ENCODE results near the gene ATP1B3.
A peak's percentile ranks its signal among the peaks of the same experiment; 100 is the strongest.
"Not testable (repeated sequence)": the region's sequence is repeated elsewhere in the genome, so short reads cannot be mapped to it uniquely, and the experiment has no call there.

ATP1B3 gene

DNA sequence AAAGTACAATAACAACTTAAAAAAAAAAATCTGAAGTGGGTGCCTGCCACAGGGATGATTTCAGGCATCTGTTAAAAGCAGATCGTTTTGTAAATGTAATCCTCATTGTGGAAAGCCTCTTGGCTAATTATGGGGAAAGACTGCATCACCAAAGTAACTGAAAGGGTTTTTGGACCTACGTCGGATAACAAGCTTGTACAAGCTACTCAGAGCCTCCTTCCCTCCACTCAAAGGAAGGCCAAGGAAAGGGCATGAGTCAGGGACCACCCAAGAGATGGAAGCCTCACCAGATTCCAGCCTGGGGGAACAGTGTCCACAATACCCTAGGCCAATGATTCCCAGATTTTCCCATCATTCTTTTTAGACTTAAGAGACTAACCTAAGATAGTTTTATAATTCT lies 84.3 kb downstream of the ATP1B3 start:
- TF ChIP-seq, protein P1, sequence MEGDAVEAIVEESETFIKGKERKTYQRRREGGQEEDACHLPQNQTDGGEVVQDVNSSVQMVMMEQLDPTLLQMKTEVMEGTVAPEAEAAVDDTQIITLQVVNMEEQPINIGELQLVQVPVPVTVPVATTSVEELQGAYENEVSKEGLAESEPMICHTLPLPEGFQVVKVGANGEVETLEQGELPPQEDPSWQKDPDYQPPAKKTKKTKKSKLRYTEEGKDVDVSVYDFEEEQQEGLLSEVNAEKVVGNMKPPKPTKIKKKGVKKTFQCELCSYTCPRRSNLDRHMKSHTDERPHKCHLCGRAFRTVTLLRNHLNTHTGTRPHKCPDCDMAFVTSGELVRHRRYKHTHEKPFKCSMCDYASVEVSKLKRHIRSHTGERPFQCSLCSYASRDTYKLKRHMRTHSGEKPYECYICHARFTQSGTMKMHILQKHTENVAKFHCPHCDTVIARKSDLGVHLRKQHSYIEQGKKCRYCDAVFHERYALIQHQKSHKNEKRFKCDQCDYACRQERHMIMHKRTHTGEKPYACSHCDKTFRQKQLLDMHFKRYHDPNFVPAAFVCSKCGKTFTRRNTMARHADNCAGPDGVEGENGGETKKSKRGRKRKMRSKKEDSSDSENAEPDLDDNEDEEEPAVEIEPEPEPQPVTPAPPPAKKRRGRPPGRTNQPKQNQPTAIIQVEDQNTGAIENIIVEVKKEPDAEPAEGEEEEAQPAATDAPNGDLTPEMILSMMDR (IDR thresholded peaks at IDR 0.05) = no peak
- Histone ChIP-seq H3K36me3 (peaks cover 20 to 24% (median 23%) of the 10 kb centered on the region in 3 donors), H3K4me3 (no peak overlapping the region), H3K4me1 (peaks cover 0 to 21% (median 10%) of the 10 kb centered on the region in 4 donors), H3K9me3 (no peaks in the 10 kb centered on the region), H3K27me3 (no peaks in the 10 kb centered on the region), H3K27ac (peak overlapping the region; percentile 65 to 77)
- intact Hi-C loops (cut with DNase I; ENCODE audit: low total_unique reads) = no loop called here
- no peak for DNase-seq

DNA sequence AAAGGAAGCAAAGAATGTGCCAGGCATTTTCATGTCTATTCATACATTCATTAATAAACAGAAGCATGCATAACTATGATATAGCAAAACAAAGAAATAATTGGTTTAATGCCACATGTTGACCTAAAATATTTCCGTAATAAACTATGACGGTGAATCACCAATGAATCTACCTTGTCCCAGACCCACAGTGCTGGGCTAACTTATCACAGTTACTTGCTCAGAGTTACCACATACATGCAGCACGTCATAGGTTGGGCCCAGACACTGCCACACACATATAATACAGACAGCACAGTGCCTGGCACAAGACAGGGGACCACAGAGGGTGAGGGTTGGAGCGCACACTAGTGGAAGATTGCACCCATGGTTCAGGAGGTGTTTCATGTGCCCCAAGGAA lies 86.9 kb downstream of the ATP1B3 start:
- peaks cover 0 to 21% (median 10%) of the 10 kb centered on the region in 4 donors for H3K4me1 ChIP-seq
- H3K36me3 ChIP-seq = peaks cover 7 to 15% (median 10%) of the 10 kb centered on the region in 3 donors
- H3K4me3 ChIP-seq = no peak overlapping the region
- no peaks in the 10 kb centered on the region for H3K9me3 ChIP-seq
- H3K27ac ChIP-seq = no peak overlapping the region
- H3K27me3 ChIP-seq = no peaks in the 10 kb centered on the region
- intact Hi-C loops (cut with DNase I; ENCODE audit: low total_unique reads) = no loop called here
- no peak for DNase-seq
- TF ChIP-seq, protein P1 (IDR thresholded peaks at IDR 0.05) = no peak

DNA sequence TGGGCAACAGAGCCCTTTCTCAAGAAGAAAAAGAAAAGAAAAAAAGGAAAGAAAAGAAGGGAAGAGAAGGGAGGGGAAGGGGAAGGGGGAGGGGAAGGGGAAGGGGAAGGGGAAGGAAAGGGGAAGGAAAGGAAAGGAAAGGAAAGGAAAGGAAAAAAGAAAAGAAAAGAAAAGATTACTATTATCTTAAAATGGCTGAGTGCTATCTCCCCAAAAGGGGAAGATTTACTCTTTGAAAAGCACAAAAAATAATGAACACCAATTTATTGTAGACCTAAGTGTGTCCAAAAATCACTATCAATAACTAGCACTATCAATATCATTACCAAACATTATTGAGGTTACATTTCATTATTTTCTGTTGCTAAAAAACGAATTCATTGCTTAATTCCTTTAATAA lies 89.0 kb downstream of the ATP1B3 start:
- no peak overlapping the region for H3K27ac ChIP-seq
- intact Hi-C loops (cut with DNase I; ENCODE audit: low total_unique reads) = no loop called here
- TF ChIP-seq, protein P1 (IDR thresholded peaks at IDR 0.05) = no peak
- DNase-seq = no peak
- no peaks in the 10 kb centered on the region for H3K27me3 ChIP-seq
- H3K36me3 ChIP-seq = peaks cover 0 to 26% (median 0%) of the 10 kb centered on the region in 3 donors
- no peaks in the 10 kb centered on the region for H3K9me3 ChIP-seq
- H3K4me3 ChIP-seq = no peak overlapping the region
- H3K4me1 ChIP-seq = peaks cover 0 to 6% (median 3%) of the 10 kb centered on the region in 4 donors

DNA sequence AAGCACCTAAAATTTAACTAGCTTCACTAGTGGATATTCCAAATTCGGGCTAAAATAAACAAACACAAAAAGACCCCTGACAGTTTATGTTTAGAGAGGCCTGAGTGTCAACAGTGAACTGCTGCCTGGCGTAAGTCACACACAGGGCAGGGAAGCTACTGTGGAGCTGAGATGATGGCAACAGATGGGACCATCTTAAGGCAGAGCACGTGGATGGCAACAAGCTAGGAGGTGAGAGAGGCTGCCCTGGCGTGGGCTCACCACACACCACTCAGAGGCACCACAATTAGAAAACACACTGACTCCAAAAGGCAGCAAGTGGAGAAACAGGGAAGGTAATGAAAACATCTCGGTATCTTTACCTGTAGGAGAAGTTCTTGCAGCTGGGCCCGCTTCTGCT lies 93.3 kb downstream of the ATP1B3 start:
- Histone ChIP-seq H3K27ac (no peak overlapping the region), H3K4me3 (no peak overlapping the region), H3K9me3 (no peaks in the 10 kb centered on the region), H3K27me3 (no peaks in the 10 kb centered on the region), H3K4me1 (no peaks in the 10 kb centered on the region), H3K36me3 (peaks cover 0 to 11% (median 0%) of the 10 kb centered on the region in 3 donors)
- no peak for DNase-seq
- intact Hi-C loops (cut with DNase I; ENCODE audit: low total_unique reads) = no loop called here
- TF ChIP-seq, protein P1 (IDR thresholded peaks at IDR 0.05) = no peak

DNA sequence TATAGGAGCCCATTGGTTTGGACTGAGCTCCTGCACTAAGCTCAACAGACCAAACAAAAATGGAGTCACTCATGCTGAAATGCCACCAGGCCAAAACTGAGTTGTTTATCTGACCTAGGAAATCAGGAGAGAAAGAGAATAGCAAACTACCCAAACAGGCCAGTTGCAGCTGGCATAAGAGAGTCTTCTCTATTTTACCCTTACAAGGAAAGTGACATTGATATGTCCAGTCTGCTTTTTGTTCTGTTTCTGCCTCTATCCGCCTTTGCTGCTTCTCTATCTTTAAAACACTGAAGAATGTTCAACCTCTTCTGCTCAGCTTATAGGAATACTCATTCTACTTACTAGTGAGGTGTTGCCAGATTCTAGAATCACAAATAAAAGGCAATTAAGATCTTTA lies 95.1 kb downstream of the ATP1B3 start:
- Histone ChIP-seq H3K4me3 (no peak overlapping the region), H3K9me3 (no peaks in the 10 kb centered on the region), H3K27me3 (no peaks in the 10 kb centered on the region), H3K27ac (no peak overlapping the region), H3K36me3 (peaks cover 0 to 23% (median 4%) of the 10 kb centered on the region in 3 donors), H3K4me1 (no peaks in the 10 kb centered on the region)
- TF ChIP-seq, protein P1 (IDR thresholded peaks at IDR 0.05) = no peak
- intact Hi-C loops (cut with DNase I; ENCODE audit: low total_unique reads) = no loop called here
- no peak for DNase-seq

DNA sequence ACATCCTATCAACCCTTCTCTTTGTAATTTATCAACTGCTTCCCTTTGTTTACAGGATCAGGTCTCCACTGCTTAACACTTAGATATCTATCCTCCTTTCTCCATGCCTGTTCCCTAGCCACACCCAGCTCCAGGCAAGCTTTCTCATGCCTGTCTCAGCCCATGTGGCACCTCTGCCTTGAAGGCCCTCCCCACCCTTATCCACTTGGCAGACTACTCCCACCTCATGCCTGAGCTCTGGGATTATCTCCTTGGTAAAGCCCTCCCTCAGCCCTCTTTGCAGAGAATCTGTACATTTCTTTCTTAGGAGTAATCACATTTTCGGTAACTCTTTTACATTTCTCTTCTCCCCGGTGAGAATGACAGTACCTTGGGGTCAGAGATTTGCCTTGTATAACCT lies 96.0 kb downstream of the ATP1B3 start:
- no peak for DNase-seq
- peaks cover 0 to 28% (median 5%) of the 10 kb centered on the region in 3 donors for H3K36me3 ChIP-seq
- TF ChIP-seq, protein P1 (IDR thresholded peaks at IDR 0.05) = no peak

DNA sequence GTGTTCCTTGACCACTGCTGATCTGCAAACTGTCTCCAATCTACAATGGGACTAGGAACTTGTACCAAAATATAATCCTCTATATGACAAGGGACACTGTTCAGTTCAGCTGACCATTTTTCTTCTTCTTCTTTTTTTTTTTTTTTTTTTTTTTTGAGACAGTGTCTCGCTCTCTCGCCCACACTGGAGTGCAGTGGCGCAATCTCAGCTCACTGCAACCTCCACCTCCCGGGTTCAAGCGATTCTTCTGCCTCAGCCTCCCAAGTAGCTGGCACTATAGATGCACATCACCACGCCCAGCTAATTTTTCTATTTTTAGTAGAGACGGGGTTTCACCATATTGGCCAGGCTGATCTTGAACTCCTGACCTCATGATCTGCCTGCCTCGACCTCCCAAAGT lies 98.3 kb downstream of the ATP1B3 start:
- intact Hi-C loops (cut with DNase I; ENCODE audit: low total_unique reads); H3K9me3 ChIP-seq; H3K4me1 ChIP-seq; DNase-seq; H3K4me3 ChIP-seq; H3K27ac ChIP-seq; H3K27me3 ChIP-seq: not testable (repeated sequence)
- H3K36me3 ChIP-seq = peaks cover 0 to 33% (median 5%) of the 10 kb centered on the region in 3 donors

More for the DNA sequence above, 96.0 kb downstream of the ATP1B3 start:
- no peak overlapping the region for H3K27ac ChIP-seq
- no peaks in the 10 kb centered on the region for H3K27me3 ChIP-seq
- H3K4me1 ChIP-seq = no peaks in the 10 kb centered on the region
- H3K9me3 ChIP-seq = no peaks in the 10 kb centered on the region
- no peak overlapping the region for H3K4me3 ChIP-seq
- intact Hi-C loops (cut with DNase I; ENCODE audit: low total_unique reads) = no loop called here

Measured in tibial artery (tissue), 4 donors.